ENCODE measurements around the gene SELL. TPM values are rescaled to one million over a fixed set of nuclear protein-coding genes. Genes with fewer than 3 reads are reported as not detected.
"Not testable (repeated sequence)": the region's sequence is repeated elsewhere in the genome, so short reads cannot be mapped to it uniquely, and the experiment has no call there.

Gene SELL
- total and polyA plus RNA-seq, 10 of the 15 experiments (the other 5 are each of a cell fraction or from before 2014, with no cell fraction given), result 31.8 to 66.0 (median 50.9) TPM

DNA sequence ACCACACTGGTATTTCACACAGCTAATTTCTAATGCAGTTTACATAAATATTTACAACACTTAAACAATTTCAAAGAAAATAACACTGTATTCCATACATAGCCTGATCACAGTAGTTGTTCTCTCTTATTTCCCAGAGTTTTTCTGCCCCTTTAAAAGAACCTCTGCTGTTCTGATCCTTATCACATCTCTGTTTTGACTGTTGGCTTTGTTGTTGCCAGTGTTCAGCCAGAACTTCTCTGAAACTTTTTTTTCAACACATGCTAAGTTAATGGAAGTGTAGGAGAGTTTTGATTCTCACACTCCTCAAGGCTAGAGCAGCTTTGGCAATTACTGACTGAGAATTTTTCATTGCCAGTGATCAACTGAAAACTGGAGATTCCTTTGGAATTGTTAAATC is 11.4 kb upstream of the SELL start:
- TF ChIP-seq RBBP5 (conservative IDR thresholded peaks at IDR 0.05), result no peak
- no peak for TF ChIP-seq SREBF1 (IDR thresholded peaks at IDR 0.05; ENCODE audit: low read length)
- TF ChIP-seq NR2C1 (IDR thresholded peaks at IDR 0.05), result no peak
- TF ChIP-seq MTA2 (IDR thresholded peaks at IDR 0.05; ENCODE audit: low read depth), result no peak
- no peak for TF ChIP-seq CREB1 (IDR thresholded peaks at IDR 0.05; ENCODE audit: low read depth)
- TF ChIP-seq FOS (IDR thresholded peaks at IDR 0.05; ENCODE audit: borderline replicate concordance, extremely low read depth, insufficient read length), result no peak
- no peak for TF ChIP-seq MTA3 (IDR thresholded peaks at IDR 0.05; ENCODE audit: borderline replicate concordance, low read length)
- no peak for TF ChIP-seq POLR2A (IDR thresholded peaks at IDR 0.05; ENCODE audit: low read depth, low read length)
- no peak for TF ChIP-seq PAX5 (IDR thresholded peaks at IDR 0.05; ENCODE audit: borderline replicate concordance, low read depth, low read length)
- TF ChIP-seq ZSCAN29 (IDR thresholded peaks at IDR 0.05), result no peak
- TF ChIP-seq KDM1A (IDR thresholded peaks at IDR 0.05; ENCODE audit: borderline replicate concordance), result no peak
- no peak for TF ChIP-seq MYC (IDR thresholded peaks at IDR 0.05; ENCODE audit: insufficient read depth, insufficient read length, insufficient replicate concordance, low read length, severe bottlenecking)
- no peak for TF ChIP-seq HDGF (IDR thresholded peaks at IDR 0.05)
- TF ChIP-seq, protein P1, sequence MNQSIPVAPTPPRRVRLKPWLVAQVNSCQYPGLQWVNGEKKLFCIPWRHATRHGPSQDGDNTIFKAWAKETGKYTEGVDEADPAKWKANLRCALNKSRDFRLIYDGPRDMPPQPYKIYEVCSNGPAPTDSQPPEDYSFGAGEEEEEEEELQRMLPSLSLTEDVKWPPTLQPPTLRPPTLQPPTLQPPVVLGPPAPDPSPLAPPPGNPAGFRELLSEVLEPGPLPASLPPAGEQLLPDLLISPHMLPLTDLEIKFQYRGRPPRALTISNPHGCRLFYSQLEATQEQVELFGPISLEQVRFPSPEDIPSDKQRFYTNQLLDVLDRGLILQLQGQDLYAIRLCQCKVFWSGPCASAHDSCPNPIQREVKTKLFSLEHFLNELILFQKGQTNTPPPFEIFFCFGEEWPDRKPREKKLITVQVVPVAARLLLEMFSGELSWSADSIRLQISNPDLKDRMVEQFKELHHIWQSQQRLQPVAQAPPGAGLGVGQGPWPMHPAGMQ (IDR thresholded peaks at IDR 0.05; ENCODE audit: borderline replicate concordance), result no peak
- H3K4me3 ChIP-seq, result no peak overlapping the region
- no peaks in the 10 kb centered on the region for H3K27me3 ChIP-seq (replicated peaks in 1 of 2; ENCODE audit: control insufficient read depth in 2 of 2, insufficient read depth in 2 of 2, low read length in 1 of 2)
- no peaks in the 10 kb centered on the region; the same call in 2 of the 3 replicates for H3K9me3 ChIP-seq (replicated peaks; ENCODE audit: control insufficient read depth, insufficient read depth, low read length)
- SMC1A ChIA-PET (ENCODE audit: uncharacterized antibody, unreplicated experiment), result interaction anchor here (1.0 to 1.1 kb wide), 3 partner anchors 9 to 61 kb away, joined by 3 read pairs; no protein-coding TSS in a partner anchor
- intact Hi-C loops (cut with micrococcal nuclease; ENCODE audit: unreplicated experiment) (no loop called here), in situ Hi-C loops (cut with MboI) (no loop called here)
- H3K36me3 ChIP-seq (ENCODE audit: control insufficient read depth in 2 of 2, insufficient read depth in 2 of 2, low read length in 1 of 2), result no peaks in the 10 kb centered on the region
- POLR2A ChIA-PET, result no interaction called here
- H4K20me1 ChIP-seq (ENCODE audit: control insufficient read depth, insufficient read depth), result no peaks in the 10 kb centered on the region
- ATAC-seq, result no peak
- H3K4me1 ChIP-seq (ENCODE audit: control insufficient read depth, insufficient read depth, low read length), result no peaks in the 10 kb centered on the region
- BruUV-seq (replicated peaks), result no TSS peak
- H2AFZ ChIP-seq (ENCODE audit: control insufficient read depth, low read depth, low read length), result no peak overlapping the region
- CTCF ChIA-PET, result interaction anchor here (0.7 to 1.6 kb wide), 4 partner anchors 10 to 594 kb away, joined by 3 to 10 read pairs (median 4); no protein-coding TSS in a partner anchor
- DNase-seq (ENCODE audit: low read depth, low spot score), result no peak
- H3K79me2 ChIP-seq (ENCODE audit: control insufficient read depth, insufficient read depth, low read length), result no peaks in the 10 kb centered on the region
- RAD21 ChIA-PET (ENCODE audit: unreplicated experiment), result interaction anchor here (1.0 kb wide), 1 partner anchor 9 kb away, joined by 3 read pairs; no protein-coding TSS in a partner anchor
- no peak overlapping the region for H3K4me2 ChIP-seq (ENCODE audit: control insufficient read depth, insufficient read depth)
- FAIRE-seq, result no peak
- H3K9ac ChIP-seq (ENCODE audit: control insufficient read depth, insufficient read depth, low read length), result no peak overlapping the region
- H3K27ac ChIP-seq (ENCODE audit: control insufficient read depth, insufficient read depth), result no peak overlapping the region

DNA sequence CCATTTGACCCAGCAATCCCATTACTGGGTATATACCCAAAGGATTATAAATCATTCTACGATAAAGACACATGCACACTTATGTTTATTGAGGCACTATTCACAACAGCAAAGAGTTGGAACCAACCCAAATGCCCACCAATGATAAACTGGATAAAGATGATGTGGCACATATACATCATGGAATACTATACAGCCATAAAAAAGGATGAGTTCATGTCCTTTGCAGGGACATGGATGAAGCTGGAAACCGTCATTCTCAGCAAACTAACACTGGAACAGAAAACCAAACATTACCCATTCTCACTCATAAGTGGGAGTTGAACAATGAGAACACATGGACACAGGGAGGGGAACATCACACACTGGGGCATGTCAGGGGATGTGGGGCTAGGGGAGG is 3.7 kb upstream of the SELL start:
- intact Hi-C loops (cut with micrococcal nuclease; ENCODE audit: unreplicated experiment), result loop anchor here (10.0 kb wide), 1 partner anchor 1110 kb away; no protein-coding TSS in a partner anchor
- ATAC-seq; H3K9ac ChIP-seq (ENCODE audit: control insufficient read depth, insufficient read depth, low read length); H2AFZ ChIP-seq (ENCODE audit: control insufficient read depth, low read depth, low read length); DNase-seq (ENCODE audit: low read depth, low spot score); H3K4me3 ChIP-seq; in situ Hi-C loops (cut with MboI); H3K9me3 ChIP-seq (replicated peaks; ENCODE audit: control insufficient read depth, insufficient read depth, low read length); H3K79me2 ChIP-seq (ENCODE audit: control insufficient read depth, insufficient read depth, low read length); H3K27ac ChIP-seq (ENCODE audit: control insufficient read depth, insufficient read depth); FAIRE-seq; H4K20me1 ChIP-seq (ENCODE audit: control insufficient read depth, insufficient read depth); H3K4me1 ChIP-seq (ENCODE audit: control insufficient read depth, insufficient read depth, low read length); H3K27me3 ChIP-seq (replicated peaks in 1 of 2; ENCODE audit: control insufficient read depth in 2 of 2, insufficient read depth in 2 of 2, low read length in 1 of 2); H3K4me2 ChIP-seq (ENCODE audit: control insufficient read depth, insufficient read depth); POLR2A ChIA-PET; BruUV-seq (replicated peaks); H3K36me3 ChIP-seq (ENCODE audit: control insufficient read depth in 2 of 2, insufficient read depth in 2 of 2, low read length in 1 of 2): not testable (repeated sequence)
- WGBS (ENCODE audit: insufficient coverage, insufficient replicate concordance, low lambda C conversion rate, missing lambda C conversion rate), result 53% methylated on average over 2 of the region's 2 CpGs
- SMC1A ChIA-PET (ENCODE audit: uncharacterized antibody, unreplicated experiment), result interaction anchor here (1.1 to 4.9 kb wide), 2 partner anchors 112 to 1459 kb away, joined by 3 to 154 read pairs; no protein-coding TSS in a partner anchor
- RAD21 ChIA-PET (ENCODE audit: unreplicated experiment), result interaction anchor here (1.1 to 1.3 kb wide), 2 partner anchors 114 to 128 kb away, joined by 3 to 4 read pairs; partner anchors contain the start of gene F5
- CTCF ChIA-PET, result interaction anchor here (1.2 to 5.0 kb wide), 2 partner anchors 113 to 169 kb away, joined by 5 to 193 read pairs; no protein-coding TSS in a partner anchor

All from GM12878 (cell line).